ENCODE measurements around the gene CYTH3. TPM values are rescaled to one million over a fixed set of nuclear protein-coding genes. Genes with fewer than 3 reads are reported as not detected.

Gene CYTH3
- total and polyA plus RNA-seq, 2 of the 8 experiments (the other 6 are each of a cell fraction or from before 2014, with no cell fraction given) = 10.3 to 11.9 TPM

- TF ChIP-seq ATF2 (IDR thresholded peaks at IDR 0.05; ENCODE audit: low read length) = no peak
- TF ChIP-seq SP4 (IDR thresholded peaks at IDR 0.05; ENCODE audit: low read length) = no peak
- no peak for TF ChIP-seq GTF2F1 (IDR thresholded peaks at IDR 0.05; ENCODE audit: borderline replicate concordance, low read depth, low read length)
- TF ChIP-seq SIRT6 (IDR thresholded peaks at IDR 0.05; ENCODE audit: low read length) = no peak
- no peak for TF ChIP-seq TBP (IDR thresholded peaks at IDR 0.05; ENCODE audit: low read depth, low read length)
- TF ChIP-seq CTCF (IDR thresholded peaks at IDR 0.05; ENCODE audit: control extremely low read depth in 1 of 3, insufficient read depth in 1 of 3, low read depth in 1 of 3, low read length in 3 of 3) = no peak
Measured at GRCh38 chr7:6162650-6163366, 109.6 kb downstream of the CYTH3 start (continued).

Data from H1 (cell line).